HG03139 (cell line): Measurements from ENCODE around the gene ATM.

Experiments
- ATAC-seq: cut with Tn5 transposase; IDR thresholded peaks from one replicate; pipeline ENCODE4 v1.9.1; 2021; ENCODE audit not compliant: unreplicated experiment

ATM gene

DNA sequence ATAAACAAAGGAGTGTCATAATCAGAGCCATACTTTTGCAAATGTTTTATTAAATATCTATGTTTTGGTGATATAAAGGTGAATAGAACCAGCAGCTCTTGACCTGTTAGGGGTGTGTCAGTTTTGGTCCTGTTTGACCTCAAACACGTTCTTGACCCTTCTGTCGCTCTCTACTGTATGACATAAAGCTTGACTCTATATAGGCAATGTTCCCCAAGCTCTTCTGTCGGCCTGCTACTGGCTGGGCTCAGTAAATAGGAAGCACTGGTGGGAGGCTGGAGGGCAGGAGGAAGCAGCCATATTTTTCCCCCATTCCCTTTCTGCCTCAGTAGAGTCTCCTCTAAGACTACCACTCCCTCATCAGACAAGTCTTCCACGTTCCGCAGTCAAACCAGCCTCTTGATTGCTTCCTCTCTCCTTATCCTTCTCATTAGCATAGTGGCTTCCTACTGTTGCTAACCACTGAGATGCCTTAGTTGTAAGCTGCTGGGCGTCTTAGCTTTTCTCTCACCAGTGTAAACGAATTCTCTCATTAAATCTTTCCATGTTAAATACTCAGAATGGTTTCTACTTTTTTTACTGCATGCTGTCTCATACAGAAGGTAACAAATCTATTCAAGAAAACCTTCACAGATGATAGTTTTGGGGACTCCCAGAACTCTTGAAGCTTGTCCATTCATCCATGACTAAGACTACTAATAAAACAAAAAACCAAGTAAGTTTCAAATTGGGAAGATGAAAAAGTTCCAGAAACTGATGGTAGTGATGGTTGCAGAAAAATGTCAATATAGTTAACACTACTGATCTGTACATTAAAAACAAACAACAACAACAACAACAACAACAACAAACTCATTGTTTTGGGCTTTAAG, 3.7 kb upstream of the ATM start:
- no peak for ATAC-seq

DNA sequence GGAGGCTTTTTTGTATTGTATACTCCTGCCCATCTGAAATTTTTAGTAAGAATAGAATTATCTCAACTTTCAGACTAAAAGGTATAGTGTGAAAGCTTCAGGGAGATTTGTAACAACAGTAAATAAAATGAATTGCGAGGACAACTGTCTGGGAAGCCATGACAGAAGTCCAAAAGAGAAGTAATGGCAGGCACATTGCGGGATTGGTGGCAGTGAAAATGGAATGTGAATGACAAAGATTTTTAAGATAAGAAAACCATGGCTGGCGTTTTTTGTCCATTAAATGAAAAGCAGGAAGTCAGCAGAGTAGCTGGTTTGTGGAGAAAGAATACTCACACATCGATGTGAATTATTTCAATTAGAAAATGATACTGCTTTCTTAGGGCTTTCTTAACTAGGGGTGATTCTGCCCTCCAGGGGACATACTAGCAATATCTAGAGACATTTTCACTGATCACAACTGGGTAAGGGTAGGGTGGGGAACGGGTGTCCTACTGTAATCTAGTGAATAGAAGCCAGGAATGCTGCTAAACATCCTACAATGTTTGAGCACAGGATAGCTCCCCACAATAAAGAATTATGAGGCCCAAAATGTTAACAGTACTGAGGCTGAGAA, 2.0 kb upstream of the ATM start:
- no peak for ATAC-seq

DNA sequence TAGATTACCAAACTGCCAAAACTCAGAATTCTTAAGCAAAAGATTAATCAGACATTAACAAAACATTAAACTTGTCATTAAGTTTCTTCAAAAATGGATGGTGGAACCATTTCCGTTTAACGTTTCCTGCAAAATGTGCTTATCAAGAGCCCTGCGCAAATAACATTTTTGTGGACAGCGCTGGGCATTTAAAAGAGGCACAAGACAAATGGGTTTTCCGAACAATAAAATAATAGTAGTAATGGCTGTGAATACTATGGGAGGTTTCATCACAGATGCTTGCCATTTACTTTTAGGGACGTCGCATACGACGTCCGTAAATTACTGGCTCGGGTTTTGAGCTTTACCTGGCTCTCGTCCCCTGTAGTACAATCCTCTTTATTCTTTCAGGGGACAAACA, 1.5 kb upstream of the ATM start:
- no peak for ATAC-seq

DNA sequence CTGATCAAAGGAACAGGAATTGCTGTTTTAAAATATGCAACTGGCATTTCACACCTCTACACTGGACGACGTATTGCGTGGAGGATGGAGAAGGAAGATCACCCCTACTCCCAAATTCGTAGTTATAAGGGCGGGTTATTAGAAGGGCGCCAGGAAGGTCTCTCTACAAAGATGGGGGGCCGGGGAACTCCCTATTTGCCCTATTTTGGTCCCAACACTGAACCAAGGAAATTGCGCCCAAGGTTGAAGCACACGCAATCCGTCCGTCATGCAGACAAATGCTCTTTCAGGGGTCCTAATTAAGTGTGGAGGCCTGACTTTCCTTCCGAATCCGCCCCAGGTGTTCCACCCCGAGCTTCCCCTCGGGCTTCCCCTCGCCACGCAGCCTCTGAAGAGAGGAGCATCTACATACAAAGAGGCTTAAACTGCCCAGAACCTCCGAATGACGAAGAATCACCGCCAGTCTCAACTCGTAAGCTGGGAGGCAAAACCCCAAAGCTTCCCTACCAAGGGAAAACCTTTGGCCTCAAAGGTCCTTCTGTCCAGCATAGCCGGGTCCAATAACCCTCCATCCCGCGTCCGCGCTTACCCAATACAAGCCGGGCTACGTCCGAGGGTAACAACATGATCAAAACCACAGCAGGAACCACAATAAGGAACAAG, 825 bp upstream of the ATM start:
- no peak for ATAC-seq

DNA sequence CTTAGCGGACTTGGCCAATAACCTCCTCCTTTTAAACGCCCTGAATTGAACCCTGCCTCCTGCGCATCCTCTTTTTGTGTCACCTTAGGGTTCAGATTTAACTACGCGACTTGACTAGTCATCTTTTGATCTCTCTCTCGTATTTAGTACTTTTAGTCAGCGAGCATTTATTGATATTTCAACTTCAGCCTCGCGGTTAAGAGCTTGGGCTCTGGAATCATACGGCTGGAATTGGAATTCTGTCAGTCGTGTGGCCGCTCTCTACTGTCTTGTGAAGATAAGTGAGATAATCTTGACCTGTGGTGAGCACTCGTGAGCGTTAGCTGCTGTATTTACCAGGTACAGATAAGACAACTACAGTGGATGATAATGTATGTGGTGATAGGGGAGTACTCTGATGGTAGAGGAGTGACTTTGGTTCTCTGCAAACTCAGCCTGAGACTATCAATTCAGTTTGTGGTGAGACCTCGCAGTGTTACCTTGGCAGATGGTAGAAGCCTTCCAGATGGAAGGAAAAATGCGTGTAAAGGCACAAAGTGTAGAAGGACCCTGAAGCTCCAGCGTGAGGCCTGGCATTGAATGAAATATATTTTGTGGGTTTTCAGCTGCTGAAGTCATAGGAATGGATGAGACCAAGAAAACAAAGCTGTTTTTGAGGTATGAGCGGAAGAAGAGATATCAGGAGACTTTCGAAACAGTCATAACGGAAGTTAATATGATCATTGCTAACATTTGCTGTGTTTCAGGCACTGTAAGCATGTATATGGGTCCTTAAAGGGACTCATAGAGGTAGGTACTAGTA, 682 bp downstream of the ATM start:
- ATAC-seq = no peak

DNA sequence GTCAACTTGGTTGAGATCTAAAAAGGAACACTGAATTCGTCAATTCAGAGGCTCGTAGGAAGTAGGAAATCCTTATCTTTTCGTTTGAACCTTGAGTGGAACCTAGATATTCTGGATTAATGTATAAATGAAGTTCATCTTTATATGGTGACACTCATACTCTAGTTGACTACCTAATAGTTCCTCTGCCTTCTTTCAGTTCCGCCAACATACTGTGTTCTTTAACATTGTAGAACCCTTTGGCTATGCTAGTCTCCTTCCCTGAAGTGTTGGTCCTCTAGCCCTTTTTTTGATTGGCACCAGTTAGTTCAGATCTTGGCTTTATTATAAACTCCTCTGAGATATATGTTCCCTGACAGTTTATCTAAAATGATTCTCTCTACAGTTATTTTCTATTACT, 1.5 kb downstream of the ATM start:
- no peak for ATAC-seq

DNA sequence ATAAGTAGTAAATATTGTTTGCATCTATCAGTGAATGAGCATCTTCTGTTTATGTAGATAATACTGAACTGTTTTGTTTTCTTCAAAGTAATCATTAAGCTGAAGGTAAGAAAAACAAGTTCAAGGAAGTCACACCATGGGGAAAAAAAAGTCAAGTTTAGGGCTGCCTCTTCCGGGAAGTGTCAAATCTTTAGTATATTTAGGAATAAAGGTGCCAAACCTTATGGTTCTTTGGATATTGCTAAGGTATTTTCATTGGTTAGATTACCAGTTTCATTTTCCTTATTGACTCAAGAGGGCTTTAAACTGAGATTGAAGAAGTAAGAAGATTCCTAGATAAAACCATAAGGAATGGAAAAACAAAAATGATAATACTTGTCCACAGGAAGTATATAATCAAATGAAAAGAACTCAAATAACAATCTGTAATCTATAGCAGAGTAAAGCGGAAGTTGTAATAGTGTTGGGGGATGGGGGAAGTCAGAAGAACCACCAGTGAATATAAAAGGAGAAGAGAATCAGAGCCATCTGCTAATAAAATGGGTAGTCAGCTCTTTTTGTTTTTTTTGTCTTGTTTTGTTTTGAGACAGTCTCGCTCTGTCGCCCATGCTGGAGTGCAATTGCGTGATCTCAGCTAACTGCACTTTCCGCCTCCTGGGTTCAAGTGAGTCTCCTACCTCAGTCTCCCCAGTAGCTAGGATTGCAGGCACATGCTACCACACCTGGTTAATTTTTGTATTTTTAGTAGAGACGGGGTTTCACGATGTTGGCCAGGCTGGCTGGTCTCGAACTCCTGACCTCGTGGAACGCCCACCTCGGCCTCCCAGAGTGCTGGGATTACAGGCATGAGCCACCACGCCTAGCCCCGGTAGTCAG, 2.3 kb downstream of the ATM start:
- ATAC-seq = no peak

DNA sequence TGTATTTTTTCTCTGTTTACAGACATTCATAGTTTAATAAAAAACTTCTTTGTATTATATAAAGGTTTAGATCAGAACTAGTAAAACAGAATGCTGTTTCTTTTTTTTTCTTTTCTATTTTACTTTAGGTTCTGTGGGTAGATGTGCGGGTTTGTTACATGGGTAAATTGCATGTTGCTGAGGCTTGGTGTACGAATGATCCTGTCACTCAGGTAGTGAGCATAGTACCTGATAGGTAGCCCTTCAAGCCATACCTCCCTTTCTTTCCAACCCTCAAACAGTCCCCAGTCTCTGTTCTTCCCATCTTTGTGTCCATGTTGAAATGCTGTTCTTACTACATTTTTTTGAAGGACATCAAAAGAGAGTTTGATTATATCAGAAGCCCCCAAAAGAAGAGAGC, 3.2 kb downstream of the ATM start:
- ATAC-seq = no peak

DNA sequence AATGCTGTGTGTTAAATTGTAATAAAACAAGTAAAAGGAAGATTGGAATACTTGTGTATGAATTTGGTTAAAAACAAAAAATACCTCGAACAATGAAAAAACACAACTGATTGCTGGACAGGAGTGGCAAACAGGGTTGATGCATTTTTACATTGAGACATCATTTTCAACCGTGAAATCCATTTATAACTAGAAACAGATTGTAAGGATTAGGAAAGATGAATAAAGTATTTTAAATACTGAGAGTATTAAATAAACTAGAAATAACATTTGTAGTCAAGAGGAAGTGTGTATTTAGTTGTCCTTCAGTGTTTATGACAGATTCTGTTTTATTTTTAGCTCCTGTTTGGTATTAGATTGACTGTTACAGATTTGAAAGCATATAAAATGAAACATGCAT, 5.4 kb downstream of the ATM start:
- no peak for ATAC-seq

DNA sequence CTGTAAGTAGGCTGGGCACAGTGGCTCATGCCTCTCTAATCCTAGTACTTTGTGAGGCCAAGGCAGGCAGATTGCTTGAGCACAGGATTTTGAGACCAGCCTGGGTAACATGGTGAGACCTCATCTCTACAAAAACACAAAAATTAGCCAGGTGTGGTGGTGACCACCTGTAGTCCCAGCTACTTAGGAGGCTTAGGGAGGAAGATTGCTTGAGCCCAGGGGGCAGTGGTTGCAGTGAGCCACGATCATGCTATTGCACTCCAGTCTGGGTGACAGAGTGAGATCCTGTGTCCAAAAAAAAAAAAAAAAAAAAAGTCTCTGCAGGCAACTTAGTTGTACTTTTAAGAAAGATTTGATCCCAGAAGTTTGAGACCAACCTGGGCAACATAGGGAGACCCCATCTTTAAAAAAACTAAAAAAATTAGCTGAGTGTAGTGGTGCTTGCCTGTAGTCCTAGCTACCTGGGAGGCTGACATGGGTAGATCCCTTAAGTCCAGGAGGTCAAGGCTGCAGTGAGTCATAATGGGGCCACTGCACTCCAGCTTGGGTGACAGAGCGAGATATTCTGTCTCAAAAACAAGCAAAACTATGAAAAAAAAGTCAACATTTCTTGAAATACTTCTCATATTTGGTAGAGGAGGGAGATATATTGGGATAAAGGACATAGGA, 10.5 kb downstream of the ATM start:
- no peak for ATAC-seq

DNA sequence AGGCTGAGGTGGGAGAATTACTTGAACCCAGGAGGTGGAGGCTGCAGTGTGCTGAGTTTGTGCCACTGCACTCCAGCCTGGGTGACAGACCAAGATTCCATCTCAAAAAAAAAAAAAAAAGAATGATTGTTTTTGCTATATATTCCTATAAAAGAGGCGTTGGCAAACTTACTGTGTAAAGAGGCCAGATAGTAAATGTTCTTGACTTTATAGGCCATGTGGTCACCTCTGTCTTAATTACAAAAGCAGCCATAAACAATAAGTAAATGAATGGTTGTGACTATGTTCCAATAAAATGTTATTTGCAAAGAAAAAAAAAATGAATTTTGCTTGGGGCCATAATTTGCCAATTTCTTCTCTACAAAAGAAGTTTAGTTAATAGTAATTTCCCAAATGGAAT, 12.3 kb downstream of the ATM start:
- ATAC-seq = no peak

DNA sequence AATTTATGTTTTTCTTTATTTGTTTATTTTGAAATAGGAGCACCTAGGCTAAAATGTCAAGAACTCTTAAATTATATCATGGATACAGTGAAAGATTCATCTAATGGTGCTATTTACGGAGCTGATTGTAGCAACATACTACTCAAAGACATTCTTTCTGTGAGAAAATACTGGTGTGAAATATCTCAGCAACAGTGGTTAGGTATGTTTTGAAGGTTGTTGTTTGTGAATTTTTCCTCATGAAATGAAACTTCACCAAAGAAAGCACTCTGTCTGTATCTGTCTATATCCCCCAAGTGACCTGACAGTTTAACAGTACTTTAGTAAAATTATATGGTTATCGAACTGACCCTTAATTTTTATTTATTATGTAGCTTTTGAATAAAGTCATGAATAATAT, 12.8 kb downstream of the ATM start:
- ATAC-seq = no peak

DNA sequence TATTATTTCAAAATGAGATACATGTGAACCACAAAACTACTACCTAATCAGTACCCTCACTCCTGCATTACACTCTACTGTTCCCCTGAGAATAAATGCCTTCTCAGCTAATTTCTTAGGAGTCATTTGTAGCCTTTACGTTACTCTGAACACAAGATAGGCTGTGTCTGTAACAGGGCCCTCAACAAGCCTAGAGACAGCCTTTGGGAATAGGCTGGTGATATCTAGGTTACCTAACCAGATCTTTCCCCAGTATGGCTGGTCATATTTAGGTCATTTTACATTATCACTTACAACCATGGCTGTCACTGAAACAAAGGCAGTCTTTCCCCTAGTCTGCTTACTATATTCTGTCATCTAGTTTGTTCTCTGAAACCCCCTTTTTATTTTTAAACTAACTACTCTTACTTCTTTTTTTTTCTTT, 14.2 kb downstream of the ATM start:
- ATAC-seq = peak; percentile 62

DNA sequence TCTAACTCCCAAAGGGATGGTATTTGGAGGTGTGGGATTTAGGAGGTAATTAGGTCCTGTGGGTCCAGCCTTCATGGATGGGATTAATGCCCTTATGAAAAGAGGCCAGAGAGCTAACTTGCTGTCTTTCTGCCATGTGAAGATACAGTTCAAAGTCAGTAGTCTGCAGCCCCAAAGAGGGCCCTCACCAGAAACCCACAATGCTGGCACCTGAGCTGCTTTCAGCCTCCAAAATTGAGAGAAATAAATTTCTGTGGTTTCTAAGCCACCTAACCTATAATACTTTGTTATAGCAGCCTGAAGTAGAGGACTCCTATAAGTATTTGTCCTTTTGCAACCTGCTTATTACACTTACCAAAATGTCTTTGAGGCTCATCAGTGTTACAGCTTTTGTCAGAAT, 16.2 kb downstream of the ATM start:
- ATAC-seq = no peak

DNA sequence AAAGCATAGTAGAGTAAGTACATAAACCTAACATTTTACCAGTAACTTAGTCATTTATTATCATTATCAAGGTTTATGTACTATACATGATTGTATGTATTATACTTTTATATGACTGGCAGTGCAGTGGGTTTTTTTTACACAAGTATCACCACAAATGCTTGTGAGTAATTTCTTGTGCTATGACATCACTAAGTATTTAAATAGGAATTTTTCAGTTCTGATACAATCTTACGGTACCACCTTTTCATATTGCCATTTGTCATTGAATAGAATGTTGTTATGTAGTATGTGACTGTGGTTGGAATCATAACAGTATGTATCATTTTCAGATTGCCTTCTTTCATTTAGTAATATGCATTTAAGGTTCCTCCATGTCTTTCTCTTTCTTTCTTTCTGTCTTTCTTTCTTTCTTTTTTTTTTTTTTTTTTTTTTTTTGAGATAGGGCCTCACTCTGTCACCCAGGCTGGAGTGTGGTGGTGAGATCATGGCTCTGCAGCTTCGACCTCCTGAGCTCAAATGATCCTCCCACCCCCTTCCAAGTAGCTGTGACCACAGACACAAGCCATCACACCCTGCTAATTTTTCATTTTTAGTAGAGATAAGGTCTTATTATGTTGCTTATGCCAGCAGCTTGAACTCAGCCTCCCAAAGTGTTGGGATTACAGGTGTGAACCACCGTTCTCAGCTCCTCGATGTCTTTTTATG, 18.6 kb downstream of the ATM start:
- no peak for ATAC-seq

DNA sequence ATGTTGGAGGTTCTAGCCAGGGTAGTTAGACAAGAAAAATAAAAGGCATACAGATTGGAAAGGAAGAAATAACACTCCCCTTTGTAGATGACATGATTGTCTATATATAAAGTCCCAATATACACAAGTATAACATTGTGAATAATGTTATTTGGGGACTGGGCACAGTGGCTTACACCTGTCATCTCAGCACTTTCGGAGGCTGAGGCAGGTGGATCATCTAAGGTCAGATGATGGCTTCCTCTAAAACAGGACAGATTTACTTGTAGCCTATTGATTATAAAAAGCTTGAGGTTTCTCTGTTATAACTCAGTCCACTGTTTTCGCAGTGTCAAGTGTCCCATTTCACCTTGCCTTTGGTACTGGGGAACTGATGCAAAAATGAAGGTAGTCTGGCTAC, 19.6 kb downstream of the ATM start:
- no peak for ATAC-seq

DNA sequence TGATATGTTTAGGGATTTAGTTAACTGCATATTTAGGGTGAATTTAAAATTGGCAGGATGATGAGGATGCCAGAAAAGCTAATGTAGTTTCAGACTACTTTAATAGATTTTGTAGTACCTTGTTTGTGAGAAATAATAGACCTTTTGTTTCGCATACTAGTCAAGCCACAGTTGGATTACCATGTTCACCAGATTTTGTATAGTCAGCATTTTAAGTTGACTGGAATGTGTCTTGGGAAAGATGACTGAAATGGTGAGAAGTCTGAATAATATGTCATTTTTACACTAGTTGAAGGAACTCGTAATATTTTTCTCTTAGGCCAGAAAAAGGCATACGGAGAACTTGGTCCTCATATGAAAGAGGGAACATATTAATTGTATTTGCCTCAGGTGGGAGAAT, 23.4 kb downstream of the ATM start:
- ATAC-seq = no peak

DNA sequence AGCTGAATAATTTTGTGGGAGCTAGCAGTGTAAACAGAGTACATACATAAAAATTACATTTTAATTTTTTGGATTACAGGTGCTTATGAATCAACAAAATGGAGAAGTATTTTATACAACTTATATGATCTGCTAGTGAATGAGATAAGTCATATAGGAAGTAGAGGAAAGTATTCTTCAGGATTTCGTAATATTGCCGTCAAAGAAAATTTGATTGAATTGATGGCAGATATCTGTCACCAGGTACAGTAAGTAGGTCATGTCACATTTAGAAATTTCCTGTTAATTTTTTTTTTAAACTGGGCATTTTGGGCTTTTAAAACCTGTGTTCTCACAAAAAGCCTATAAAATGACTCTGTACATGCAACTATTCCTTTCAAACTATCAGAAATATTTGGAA, 24.0 kb downstream of the ATM start:
- ATAC-seq = no peak

DNA sequence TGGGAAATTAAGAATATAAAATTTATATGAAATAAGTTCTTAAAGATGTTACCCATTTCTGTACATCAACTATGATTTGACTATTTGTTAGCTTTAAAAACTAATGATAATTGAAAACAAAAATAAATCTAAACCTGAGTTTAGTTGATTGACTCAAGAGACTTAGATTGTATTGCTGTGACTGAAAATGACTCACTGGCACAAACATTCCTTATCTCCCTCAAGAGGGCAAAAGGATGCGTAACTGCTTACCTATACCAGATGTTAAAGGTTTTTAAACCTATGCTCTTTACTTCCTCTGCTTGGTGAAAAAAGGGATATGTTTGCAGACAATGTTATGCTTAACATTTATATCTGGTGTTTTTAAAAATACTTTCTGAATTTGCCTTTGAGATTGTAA, 30.3 kb downstream of the ATM start:
- no peak for ATAC-seq
